SW 1271 (cell line): ENCODE data around the gene WASF3.

Experiments used
- DNase-seq, 2 experiments: peaks; one replicate each; lab custom pipeline; 2025; lab: John Stamatoyannopoulos, UW

The WASF3 gene

DNA sequence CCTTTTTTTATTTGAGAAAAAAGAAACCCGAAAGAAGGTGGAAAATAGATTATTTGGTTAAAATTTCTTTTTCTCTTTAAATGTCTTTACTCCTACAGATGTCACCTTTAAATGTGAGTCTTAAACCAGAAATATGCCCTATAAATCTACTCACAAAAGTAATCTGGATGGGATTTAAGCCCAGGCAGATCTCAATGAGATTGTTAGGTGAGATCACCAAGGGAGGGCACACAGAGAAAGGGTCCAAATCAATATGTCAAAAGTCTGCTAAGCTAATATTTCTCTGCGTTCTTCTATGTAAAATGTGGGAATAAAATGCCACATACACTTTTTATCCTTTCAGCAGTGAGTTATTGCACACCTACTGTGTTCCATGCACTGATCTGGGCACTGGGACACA is 32.9 kb downstream of the WASF3 start:
- no peak for DNase-seq

GRCh38 chr13:26590951-26591350 is 33.5 kb downstream of the WASF3 start:
- no peak for DNase-seq

- no peak for DNase-seq
Observed at GRCh38 chr13:26591672-26592071, 34.2 kb downstream of the WASF3 start.

DNA sequence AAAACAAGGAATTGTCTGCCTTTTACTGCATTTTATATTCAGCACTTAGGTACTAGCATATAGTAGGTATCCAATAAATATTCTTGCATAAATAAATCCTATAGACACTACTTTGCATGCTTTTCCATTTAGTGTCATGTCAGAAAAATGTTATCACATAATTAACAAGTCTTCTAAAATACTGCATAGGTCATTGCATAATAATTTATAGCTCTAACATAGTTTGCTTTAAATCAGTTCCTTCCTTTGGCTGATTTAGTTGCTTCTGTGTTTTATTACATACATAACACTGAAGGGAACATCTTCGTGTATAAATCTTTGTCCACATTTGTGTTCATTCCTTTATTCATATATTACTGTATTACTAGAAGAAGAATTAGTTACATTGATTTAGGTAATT is 36.2 kb downstream of the WASF3 start:
- DNase-seq, result no peak

DNA sequence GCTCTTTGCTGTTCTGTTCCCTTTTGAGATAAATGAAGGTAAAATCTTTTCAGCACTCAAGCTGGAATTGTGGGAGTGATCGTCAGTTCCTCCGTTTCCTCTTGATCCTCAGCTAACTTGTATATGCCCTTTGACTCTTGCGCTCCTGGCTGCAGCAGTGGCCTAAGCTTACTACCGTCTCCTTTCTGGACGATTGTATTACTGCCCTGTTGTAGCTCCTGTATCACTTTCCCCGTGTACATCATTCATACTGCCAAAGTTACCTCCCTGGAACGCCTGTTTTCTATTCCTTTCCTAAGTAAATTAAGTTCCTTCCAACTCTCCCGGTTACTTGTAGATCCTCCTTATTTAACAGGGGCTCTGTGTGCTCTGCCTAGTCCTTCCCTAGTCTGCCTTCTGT is 36.9 kb downstream of the WASF3 start:
- DNase-seq, result no peak

GRCh38 chr13:26596458-26596857 is 39.0 kb downstream of the WASF3 start:
- DNase-seq, result no peak

DNA sequence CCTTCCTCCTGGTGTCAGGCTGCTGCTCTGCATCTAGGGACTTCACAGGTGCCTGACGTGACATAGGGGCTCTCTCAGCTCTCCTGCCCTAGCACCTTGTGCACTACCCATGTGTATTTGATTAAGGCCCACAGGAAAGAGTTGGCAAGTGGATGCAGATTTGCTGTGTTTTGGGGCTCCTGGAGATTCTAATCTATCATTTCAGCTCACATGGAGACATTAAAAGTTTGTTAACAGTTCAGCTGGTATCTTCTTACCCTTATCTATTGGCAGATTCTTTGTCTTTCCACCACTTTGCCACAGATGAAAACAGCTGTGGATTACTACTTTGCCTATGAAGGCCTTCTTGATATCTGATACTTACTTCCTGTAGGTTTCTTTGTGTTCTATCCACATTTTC is 41.9 kb downstream of the WASF3 start:
- DNase-seq, result no peak

GRCh38 chr13:26599860-26600259 is 42.4 kb downstream of the WASF3 start:
- DNase-seq, result no peak

DNA sequence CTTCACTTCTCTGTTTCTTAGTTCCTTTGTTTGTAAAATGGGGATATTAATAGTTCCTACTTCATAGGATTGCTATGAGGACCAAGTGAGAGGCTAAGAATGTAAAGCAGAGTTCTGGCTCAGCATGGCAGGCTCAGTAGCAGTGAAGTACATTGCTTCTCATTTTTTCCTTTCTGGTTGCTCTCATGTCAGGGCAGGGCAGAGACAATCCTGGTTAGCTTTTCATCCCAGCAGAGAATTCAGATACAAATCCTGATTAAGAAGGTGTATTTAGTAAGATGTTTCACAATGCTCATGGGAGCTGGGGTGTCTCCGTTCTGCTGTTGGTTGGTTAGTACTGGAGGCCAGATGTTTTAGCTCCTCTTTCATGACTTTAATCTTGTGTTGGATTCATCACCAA is 42.9 kb downstream of the WASF3 start:
- DNase-seq, result no peak

DNA sequence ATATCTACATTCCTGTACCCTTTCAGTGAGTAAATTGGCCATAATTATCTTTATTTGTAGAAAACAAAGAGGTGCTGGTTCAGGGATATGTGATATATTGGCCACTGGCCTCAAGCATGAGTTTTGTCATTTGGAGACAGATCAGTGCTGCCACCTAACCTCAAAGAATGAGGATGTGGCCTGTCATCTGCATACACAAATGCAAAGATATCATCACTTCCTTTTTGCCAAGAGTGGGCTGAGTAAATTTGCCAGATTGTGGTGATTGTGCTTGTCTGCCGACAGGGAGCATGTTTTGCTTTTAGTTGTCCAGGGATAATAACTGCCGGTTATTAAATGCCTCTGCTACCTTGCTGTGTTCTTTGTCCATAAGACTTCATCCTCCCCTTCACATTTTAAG is 44.2 kb downstream of the WASF3 start:
- peak in 1 of 2 experiments; percentile 15 for DNase-seq

- no peak for DNase-seq
Observed at GRCh38 chr13:26602783-26603182, 45.3 kb downstream of the WASF3 start.

DNA sequence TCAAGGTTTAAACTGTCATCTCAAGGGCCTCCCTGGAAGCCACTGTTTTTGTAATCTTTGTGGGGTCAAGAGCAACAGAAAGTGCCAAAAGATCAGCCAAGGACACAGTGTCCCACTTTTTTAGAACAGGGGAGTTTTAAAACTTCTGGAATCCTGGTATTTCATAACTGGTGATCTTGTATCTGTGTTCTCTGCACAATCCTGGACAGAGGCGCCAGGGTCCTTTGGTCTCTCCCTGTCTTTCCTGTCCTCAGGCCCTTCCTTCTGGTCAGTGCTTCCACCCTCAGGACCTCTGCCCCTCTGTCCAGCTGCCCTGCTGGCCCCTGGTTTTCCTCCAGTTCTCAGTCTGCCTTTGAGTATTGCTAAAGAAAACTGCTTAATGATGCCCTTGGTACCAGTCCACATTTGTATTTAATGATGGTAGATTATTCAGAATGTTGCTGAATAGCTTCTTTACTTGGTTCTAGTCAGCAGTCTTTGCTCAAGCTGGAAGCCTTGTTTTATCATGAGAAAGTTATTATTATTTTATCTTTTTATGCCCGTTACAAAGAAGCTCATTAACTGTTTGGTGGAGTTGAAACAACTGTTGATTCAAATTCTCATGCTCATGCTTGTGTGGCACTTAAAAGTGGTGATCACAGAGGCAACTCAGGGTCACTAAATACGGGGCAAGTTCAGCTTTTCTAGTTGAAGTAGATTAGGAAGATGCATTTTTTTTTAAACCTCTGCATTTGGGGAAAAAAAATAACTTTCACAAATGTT is 47.5 kb downstream of the WASF3 start:
- no peak for DNase-seq

DNA sequence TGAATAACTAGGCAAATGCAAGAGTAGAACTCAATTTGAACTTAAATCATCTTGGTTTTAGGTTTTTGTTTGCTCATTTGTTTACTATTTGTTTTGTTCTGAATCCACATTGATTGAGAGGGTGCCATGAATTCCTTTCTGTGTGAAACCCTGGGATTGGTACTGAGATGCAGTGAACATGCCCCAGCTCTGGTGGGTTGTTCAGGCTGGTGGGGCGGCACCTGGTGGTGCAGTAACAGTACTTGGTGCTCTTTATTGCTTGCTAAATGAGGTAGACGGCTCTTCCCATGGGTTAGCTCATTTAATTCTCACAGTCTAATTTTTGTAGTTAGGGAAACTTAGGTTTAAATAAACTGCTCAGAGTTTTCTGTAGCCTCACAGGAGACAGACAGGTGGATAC is 48.4 kb downstream of the WASF3 start:
- DNase-seq, result no peak

DNA sequence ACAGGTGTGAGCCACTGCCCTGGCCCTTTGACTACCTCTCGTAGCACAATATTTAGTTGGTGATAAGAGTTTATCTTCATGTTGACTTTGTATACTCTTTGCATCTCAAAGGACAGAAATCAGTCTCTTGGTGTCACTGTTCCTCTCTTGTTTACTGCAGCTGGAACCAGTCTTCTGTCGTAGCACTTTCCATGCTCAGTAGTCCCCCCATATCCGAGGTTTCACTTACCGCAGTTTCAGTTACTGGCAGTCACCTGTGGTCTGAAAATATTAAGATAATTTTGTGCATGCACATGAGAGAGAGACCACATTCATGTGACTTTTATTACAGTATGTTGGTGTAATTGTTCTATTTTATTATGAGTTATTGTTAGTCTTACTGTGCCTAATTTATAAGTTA is 49.1 kb downstream of the WASF3 start:
- DNase-seq, result no peak

DNA sequence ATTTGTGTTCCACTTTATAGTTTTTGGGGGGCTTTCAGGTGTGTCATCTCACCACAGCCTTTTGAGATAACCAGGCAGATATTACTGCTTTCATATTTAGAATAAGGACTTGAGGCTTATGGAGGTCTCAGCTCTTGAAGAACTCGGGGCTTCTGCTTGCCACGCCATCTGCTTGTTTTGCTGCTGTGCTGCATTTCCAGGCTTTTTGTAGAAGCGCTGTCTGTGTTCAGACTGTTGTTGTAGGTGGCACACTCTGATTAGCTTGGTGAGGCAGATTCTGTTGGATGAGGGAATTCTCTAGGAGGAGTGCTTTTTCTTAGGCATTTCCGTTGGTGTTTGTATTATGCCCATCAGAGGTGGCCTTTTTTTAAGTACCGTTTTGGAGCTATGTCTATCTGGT is 57.2 kb downstream of the WASF3 start:
- no peak for DNase-seq

DNA sequence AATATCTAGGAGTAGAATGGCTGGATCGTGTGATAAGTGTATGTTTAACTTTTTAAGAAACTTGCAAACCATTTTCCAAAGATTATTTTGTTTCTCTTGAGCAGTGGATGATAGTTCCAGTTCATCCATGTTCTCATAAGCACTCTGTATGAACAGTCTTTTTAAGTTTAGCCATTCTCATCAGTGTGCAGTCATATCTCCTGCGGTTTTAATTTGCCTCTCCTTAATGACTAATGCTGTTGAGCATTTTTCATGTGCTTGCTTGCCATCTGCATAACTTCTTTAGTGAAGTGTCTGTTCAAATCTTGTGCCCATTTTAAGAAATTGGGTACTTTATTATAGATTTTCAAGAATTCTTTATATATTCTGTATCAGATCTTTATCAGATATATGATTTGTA is 58.6 kb downstream of the WASF3 start:
- DNase-seq, result no peak

DNA sequence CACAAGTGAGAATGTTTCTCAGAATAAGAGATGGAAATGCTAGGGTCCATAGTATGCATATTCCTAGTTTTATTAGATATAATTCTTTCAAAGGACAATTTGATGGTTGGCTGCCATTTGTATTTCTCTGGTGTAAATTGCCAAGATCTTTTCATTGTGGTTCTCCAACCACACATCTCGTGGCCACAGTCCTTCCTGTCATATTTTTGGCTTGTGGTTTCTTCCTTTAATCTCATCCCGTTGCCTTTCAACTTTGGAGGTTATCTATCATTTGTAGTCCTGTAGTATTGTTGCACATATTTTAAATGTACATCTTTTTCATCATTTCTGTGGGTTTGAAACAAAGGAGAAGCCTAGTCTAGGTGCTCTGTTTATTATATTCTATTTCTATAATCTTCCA is 61.2 kb downstream of the WASF3 start:
- no peak for DNase-seq

DNA sequence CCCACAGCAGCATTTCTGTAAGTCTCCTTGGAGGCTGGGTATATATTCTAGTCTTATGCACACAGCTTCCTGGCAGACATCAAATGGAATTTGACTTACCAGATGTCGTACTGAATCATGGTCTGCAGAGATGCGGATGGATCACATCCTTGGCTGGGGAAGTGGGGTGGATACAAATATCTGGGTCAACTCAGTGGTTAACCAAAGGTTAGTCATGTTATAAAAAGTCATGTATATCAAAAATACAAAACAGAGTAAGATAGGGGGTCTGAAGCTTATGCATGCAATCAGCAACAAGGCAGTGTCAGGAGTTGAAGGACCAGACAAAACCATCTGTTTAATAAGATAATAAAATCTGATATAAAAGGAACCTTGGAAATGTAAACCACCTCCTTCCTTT is 61.9 kb downstream of the WASF3 start:
- DNase-seq, result no peak

DNA sequence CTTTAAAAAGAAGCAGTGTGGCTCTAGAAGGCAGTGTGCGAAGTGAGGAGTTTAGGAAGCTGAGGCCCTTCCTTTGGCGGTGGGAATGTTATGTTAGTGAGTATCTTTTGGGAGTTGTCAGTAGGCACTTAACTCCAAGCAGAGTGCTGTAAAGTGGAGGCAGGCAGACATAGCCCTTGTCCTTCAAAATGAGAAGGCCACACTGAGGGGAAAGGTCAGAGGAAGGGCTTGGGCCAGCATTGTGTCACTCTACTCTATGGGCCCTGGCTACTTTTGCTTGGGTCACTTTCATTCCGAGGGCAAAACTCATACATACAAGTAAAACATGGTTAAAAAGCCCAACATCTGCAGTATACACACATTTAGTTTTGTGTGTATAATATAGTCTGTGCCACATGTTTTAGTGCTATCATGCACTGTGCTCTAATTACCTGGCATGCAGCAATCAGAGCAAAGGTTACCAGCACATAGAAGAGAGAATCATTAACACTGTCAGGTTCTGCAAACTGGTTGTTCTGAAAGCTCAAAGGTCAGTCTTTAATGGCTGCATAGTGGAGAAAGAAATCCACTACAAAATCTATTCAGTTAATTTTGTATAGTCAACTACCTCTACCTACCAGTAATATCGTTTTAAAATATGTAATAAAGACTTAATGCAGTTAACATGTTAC is 64.4 kb downstream of the WASF3 start:
- no peak for DNase-seq

DNA sequence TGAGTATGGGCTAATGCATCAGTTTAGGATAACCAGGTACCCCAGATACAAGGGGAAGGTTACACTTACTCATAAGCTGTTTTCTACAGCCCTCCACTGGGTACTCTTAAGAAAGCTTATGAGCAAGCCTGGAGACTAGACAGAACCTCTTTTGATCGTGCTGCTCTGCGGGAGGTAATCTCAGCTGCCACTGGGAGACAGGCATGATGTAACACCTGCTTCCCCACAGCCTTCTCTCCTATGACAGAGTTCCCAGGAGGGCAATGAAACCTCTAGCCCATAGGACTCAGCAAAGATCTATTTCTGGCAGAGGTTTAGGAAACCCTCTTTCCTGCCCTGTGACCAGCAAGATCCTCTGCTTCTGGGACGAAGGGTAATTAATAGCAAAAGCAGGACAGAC is 65.6 kb downstream of the WASF3 start:
- no peak for DNase-seq

GRCh38 chr13:26624572-26624971 is 67.1 kb downstream of the WASF3 start:
- no peak for DNase-seq

- DNase-seq, result no peak
Observed at GRCh38 chr13:26626271-26626670, 68.8 kb downstream of the WASF3 start.

DNA sequence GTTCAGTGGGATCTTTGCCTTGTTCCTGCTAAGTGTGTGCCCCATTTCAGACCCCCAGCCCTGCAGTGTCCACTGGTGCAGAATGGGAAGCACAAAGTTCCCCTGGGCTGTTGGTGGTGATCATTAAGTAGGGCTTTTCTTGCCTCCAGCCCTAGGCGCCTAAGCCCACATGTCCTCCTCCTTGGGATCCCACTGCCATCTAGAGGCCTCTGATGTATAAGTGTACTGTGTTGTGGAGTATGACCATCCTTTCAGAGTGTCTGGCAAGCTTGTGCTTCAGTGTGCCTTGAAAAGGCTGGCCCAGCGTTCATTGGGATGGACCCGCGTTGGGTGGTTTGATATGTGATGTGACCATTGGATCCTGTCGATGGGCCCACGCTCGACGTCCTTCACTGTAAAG is 71.2 kb downstream of the WASF3 start:
- no peak for DNase-seq

- no peak for DNase-seq
Observed at GRCh38 chr13:26629260-26629825, 71.9 kb downstream of the WASF3 start.
